Fibroblast of lung (primary cell): ENCODE measurements around the gene TNFRSF14. TPM values are rescaled to one million over a fixed set of nuclear protein-coding genes. Genes with fewer than 3 reads are reported as not detected.
A peak's percentile ranks its signal among the peaks of the same experiment; 100 is the strongest.

Experiments
- DNase-seq, 2 donors: peaks; one replicate each; pipeline versions ENCODE4 v3.0.0 to v3.0.0-alpha.2; 2010; ENCODE audit warnings: low read depth in 2 of 2
- H2AFZ ChIP-seq: 2 replicates; pipeline ENCODE4 v1.5.1; 2012; ENCODE audit warnings: low read length, control low read depth, inconsistent platforms
- H3K27ac ChIP-seq: 2 replicates; pipeline ENCODE4 v1.5.1; 2011; ENCODE audit warnings: low read length, control low read depth; ENCODE audit not compliant: insufficient read depth
- H3K27me3 ChIP-seq: 2 replicates; pipeline ENCODE4 v1.5.1; 2011; ENCODE audit warnings: mild to moderate bottlenecking, low read length; ENCODE audit not compliant: control insufficient read depth, insufficient read depth
- H3K36me3 ChIP-seq: 2 replicates; pipeline ENCODE4 v1.5.1; 2011; ENCODE audit warnings: low read length; ENCODE audit not compliant: control insufficient read depth, insufficient read depth
- H3K4me1 ChIP-seq: 2 replicates; pipeline ENCODE4 v1.5.1; 2011; ENCODE audit warnings: low read length; ENCODE audit not compliant: control insufficient read depth, insufficient read depth; ENCODE audit errors: extremely low read depth
- H3K4me2 ChIP-seq: 2 replicates; pipeline ENCODE4 v1.5.1; 2011; ENCODE audit warnings: low read length, control low read depth; ENCODE audit not compliant: insufficient read depth; ENCODE audit errors: extremely low read depth
- H3K4me3 ChIP-seq, 4 experiments: fragments of 200-600 bp in 1 of 4; sonication (generic) in 1 of 4; replicated peaks in 1 of 4; 2 replicates each; pipeline ENCODE4 v1.5.1; 2011 to 2016; ENCODE audit warnings: low read length in 4 of 4, low read depth in 3 of 4, mild to moderate bottlenecking in 3 of 4, control low read depth in 2 of 4, inconsistent platforms in 1 of 4, mixed read lengths in 1 of 4; ENCODE audit not compliant: insufficient read depth in 1 of 4; ENCODE audit errors: control extremely low read depth in 1 of 4
- H3K79me2 ChIP-seq: 2 replicates; pipeline ENCODE4 v1.5.1; 2012; ENCODE audit warnings: mild to moderate bottlenecking, low read length, inconsistent platforms; ENCODE audit not compliant: control insufficient read depth, insufficient read depth
- H3K9ac ChIP-seq: 2 replicates; pipeline ENCODE4 v1.5.1; 2011; ENCODE audit warnings: mild to moderate bottlenecking, low read length, control low read depth; ENCODE audit not compliant: insufficient read depth
- H3K9me3 ChIP-seq: 2 replicates; pipeline ENCODE4 v1.5.1; 2012; ENCODE audit warnings: low read depth, low read length; ENCODE audit not compliant: control insufficient read depth, insufficient read depth
- H4K20me1 ChIP-seq: 2 replicates; pipeline ENCODE4 v1.5.1; 2011; ENCODE audit warnings: low read length; ENCODE audit not compliant: control insufficient read depth, insufficient read depth; ENCODE audit errors: extremely low read depth
- CTCF ChIP-seq, 2 donors: IDR thresholded peaks in 1 of 2; conservative IDR thresholded peaks in 1 of 2; 1 replicate in 1 of 2; 2 replicates in 1 of 2; pipeline ENCODE4 v1.5.1; 2011 to 2012; ENCODE audit warnings: low read length in 2 of 2, control low read depth in 1 of 2, inconsistent platforms in 1 of 2, low read depth in 1 of 2, mild to moderate bottlenecking in 1 of 2
- EZH2 ChIP-seq: IDR thresholded peaks from 2 replicates; pipeline ENCODE4 v1.5.1; 2012; ENCODE audit warnings: low read length, control low read depth, mild to moderate bottlenecking; ENCODE audit errors: missing control alignments
- polyA plus RNA-seq, 2 donors: library from polyadenylated mRNA; depleted of rRNA in 1 of 2; stranded (reverse) in 1 of 2; unstranded in 1 of 2; fragments of >200 nt; gene quantifications; 2 replicates each; pipeline ENCODE4 v1.2.1, GENCODE V29; 2011 to 2012; ENCODE audit warnings: missing spikeins in 1 of 2
- total RNA-seq: library from RNA; depleted of rRNA; stranded (reverse); fragments of >200 nt; gene quantifications from 2 replicates; pipeline ENCODE4 v1.2.1, GENCODE V29; 2014

The TNFRSF14 gene
- total and polyA plus RNA-seq, 2 donors (not counting 1 experiment from before 2014, with no cell fraction given) = 15.2 to 85.0 TPM

GRCh38 chr1:2594001-2594640, 38.0 kb downstream of the TNFRSF14 start:
- H3K79me2 ChIP-seq = no peaks in the 10 kb centered on the region
- H3K36me3 ChIP-seq = no peaks in the 10 kb centered on the region
- peak overlapping the region; percentile 63 for H3K4me2 ChIP-seq
- DNase-seq = peak; percentile 13 to 37
- H3K9me3 ChIP-seq = no peaks in the 10 kb centered on the region
- H3K9ac ChIP-seq = no peak overlapping the region
- no peak overlapping the region for H3K27ac ChIP-seq
- H3K4me1 ChIP-seq = peaks cover 3% of the 10 kb centered on the region
- peak overlapping the region in 1 of 4 experiments; percentile 6 for H3K4me3 ChIP-seq
- TF ChIP-seq EZH2 = no peak
- TF ChIP-seq CTCF (conservative IDR thresholded peaks at IDR 0.05 in 1 of 2, IDR thresholded peaks at IDR 0.05 in 1 of 2; ENCODE audit: low read depth in 1 of 2, low read length in 2 of 2) = no peak
- H4K20me1 ChIP-seq = no peaks in the 10 kb centered on the region
- H2AFZ ChIP-seq = peak overlapping the region; percentile 53
- H3K27me3 ChIP-seq = no peaks in the 10 kb centered on the region

GRCh38 chr1:2594641-2595131, 38.5 kb downstream of the TNFRSF14 start:
- Histone ChIP-seq H3K4me1 (peaks cover 3% of the 10 kb centered on the region), H3K27ac (no peak overlapping the region), H3K27me3 (no peaks in the 10 kb centered on the region), H3K9ac (no peak overlapping the region), H3K79me2 (no peaks in the 10 kb centered on the region), H3K4me2 (no peak overlapping the region), H3K4me3 (no peak overlapping the region), H4K20me1 (no peaks in the 10 kb centered on the region), H3K9me3 (no peaks in the 10 kb centered on the region), H2AFZ (no peak overlapping the region), H3K36me3 (no peaks in the 10 kb centered on the region)
- no peak for TF ChIP-seq EZH2
- no peak for TF ChIP-seq CTCF (conservative IDR thresholded peaks at IDR 0.05 in 1 of 2, IDR thresholded peaks at IDR 0.05 in 1 of 2; ENCODE audit: low read depth in 1 of 2, low read length in 2 of 2)
- DNase-seq = no peak

- no peak for DNase-seq
- Histone ChIP-seq H3K9me3 (no peaks in the 10 kb centered on the region), H3K4me3 (no peak overlapping the region), H3K36me3 (no peaks in the 10 kb centered on the region), H3K4me1 (peaks cover 3% of the 10 kb centered on the region), H3K9ac (no peak overlapping the region), H3K27me3 (no peaks in the 10 kb centered on the region), H4K20me1 (no peaks in the 10 kb centered on the region), H3K27ac (no peak overlapping the region), H2AFZ (no peak overlapping the region), H3K4me2 (no peak overlapping the region), H3K79me2 (no peaks in the 10 kb centered on the region)
- TF ChIP-seq EZH2 (no peak), CTCF (conservative IDR thresholded peaks at IDR 0.05 in 1 of 2, IDR thresholded peaks at IDR 0.05 in 1 of 2; ENCODE audit: low read depth in 1 of 2, low read length in 2 of 2) (no peak)
Measured at GRCh38 chr1:2595261-2595811, 39.2 kb downstream of the TNFRSF14 start.
